HG02798 (cell line): ENCODE data around the gene RNLS.

Source experiments
- ATAC-seq: cut with Tn5 transposase; IDR thresholded peaks from one replicate; pipeline ENCODE4 v1.9.1; 2021; ENCODE audit warnings: mild to moderate bottlenecking; ENCODE audit not compliant: unreplicated experiment, poor library complexity

The RNLS gene

DNA sequence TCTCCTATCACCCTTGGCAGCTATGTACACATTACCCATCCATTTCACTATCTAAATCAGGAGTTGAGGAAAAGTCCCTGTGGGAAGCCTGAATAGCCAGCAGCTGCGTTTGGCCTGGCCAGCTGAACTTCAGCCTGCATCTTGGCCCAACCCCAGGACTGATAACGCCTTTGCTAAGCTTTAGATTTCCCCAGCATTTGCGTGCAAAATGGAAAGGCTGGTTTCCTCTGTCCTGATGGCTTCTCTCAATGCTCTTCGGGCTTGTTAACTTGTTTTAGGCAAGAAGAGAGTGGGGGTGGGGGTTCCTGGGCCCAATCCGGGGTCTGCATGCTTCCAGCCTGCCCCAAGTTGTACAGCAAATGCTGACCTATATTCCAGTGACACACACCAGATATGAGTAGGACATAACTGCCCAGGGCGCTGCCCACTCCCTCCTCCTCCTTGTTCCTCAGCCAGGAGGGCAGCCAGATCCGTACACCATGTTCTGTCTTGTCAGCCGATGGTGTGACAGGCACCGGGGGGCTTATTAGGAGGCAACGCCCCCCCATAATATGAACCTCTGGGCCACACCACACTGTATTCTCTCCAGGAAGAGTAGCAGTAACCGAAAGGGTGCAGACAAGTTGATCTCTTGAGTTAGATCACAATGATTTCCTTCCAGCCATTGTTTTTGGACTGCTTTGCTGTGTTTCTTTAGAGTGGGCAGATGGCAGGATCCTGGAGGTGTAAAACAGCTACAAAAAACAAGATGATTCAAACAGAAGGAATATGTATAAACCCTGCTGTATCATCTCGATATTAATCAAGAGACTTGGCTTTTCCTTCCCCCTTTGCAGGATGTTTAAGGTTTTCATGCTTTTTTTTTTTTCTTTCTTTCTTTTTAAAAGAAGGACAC, 339.0 kb downstream of the RNLS start:
- ATAC-seq = no peak

DNA sequence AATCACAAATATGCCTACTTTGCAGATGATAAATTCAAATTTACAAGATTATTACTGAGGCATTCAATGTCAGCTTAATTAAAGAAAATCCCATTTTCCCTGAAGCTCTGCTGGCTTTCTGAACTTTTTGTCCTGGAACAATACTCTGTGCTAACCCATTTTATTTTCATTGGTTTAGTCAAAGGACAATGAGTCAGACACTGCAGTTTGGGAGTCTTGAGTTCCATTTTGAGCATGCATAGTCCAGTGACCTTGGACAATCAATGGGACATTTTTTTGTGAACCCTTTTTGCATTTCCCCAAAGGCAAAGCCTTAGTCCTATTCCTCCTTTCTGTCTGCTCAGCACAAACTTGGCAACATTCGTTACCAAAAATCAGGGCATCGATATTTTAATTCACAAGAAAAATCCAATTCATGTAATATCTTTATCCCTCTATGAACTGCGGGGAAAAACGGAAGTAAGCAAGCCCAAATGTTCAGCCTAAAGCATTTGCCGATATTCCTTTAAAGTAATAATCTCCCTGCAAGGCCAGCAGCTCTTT, 339.8 kb downstream of the RNLS start:
- ATAC-seq = no peak

DNA sequence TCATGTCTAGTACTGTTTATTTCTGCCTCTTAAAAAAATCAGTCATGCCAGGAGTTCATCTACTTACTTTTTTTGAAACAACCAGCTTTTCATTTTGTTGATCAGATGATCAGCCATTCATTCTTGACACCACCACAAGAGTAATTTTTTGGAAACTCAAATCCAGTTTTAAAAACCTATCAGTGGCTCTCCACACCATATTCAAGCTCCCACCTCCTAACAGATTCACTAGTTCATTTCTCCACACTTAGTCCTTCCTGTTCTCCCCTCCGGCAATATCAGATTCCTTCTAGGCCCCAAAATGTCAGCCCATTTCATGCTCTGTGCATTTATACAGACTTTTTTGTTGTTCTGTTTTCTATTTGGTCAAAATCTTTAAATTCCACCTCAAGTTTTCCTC, 341.6 kb downstream of the RNLS start:
- no peak for ATAC-seq

DNA sequence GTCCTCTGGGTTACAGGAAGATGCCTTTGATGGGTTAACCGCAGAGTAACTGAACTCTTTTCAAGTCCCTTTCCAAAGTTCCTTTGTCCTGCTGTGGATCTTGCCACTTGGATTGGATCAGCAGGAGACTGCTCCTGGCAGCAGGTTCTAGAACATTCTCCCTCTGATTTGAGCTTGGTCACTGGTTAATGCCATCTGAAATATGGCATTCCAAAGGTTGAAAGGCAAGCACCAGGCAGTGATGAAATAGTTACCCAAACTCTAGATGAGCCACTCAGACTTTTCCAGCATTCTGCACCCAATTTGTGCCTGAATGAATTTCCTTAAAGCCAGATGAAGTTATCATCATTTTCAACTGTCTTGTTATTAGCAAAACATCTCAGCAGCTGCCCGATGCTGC, 343.9 kb downstream of the RNLS start:
- no peak for ATAC-seq

DNA sequence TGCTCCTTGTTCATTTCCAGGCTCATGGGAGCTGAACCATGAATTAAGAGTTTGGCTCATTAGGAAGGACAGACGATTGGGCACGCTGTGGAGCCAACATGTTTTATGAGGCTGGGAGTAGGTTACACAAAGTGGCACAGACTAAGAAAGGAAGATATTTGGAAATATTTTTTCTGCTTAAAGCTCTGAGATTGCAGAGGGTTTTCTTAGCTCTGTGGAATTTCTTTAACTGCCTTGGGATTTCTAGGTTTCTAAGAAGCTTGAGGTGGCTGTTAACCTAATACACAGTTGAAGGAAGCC, 344.6 kb downstream of the RNLS start:
- no peak for ATAC-seq

DNA sequence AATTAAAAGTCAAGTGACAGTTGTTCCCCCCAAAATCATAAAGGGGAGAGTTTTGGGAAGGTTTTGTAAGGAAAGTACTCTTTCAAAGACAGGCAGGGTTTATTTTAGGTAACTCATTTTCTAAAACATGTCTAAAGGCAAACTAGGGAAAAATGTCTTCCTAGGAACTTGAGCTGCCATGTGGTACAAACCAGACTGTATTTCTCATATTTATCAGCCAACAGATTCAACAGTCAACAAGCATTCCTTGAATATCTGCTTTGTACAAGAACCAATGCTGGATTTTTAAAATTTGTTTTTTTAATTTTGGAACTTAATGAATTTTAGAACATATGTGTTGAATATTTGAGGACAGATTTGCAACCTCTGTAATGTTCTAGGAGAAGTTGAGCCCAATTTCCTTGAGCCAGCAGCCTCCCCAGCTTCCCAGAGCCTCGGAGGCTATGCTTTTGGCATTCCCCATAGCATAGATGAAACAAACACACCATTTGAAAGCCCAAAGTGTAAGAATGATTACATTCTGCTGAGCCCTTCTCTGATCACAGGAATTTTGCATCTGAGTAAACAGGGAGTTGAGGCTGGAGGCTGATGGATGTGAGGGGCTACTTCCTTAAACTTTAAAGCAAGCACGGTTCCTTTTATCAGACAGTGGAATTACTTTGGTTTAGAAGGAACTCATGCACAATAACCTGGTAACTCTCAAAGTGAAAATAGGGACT, 345.1 kb downstream of the RNLS start:
- no peak for ATAC-seq

DNA sequence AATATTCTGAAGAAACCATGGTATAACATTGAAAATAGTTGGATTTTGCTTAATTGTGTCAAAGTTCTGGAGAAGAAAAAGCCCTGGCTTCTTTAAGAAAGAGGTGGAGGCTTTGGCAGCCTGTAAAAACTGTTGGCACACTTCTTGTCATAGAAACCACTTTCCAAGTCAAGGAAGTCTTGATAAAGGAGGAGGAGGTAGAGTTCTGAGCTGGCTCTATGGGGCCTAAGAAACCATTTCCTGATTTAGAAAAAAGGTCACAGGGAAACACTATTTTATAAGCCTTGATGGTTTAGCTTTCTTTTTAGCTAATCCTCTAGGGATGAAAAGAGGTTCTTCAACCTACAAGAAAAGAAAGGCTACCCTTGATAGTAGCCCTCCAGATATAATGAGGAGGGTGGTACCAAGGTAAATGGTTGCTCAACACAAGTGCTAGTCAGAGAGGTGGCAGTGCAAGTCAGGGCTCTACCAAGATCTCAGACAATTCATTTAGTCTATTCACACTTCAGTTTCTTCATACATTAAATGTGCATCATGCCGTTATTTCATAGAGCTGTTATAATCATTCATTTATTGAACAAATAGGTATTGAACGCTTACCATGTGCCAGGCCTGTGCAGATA, 346.9 kb downstream of the RNLS start:
- no peak for ATAC-seq

DNA sequence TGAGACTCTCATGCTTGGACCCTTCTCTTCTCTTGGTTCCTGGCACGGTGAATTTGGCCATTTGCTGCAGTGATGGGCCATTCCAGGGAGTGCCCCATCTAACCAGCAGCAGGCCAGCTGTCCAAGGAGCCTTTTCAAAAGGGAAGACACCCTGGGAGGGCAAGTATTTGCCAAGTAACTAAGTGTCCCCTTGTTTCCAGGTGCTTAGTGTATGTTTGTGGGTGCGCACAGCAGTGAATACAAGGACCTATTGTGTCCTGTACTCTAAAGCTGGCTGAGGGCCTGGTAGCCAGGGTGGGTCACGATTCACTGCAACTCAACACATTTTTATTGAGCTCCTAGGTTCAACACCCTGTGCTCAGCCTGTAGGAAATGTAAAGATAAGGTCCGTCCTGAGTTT, 348.8 kb downstream of the RNLS start:
- no peak for ATAC-seq

DNA sequence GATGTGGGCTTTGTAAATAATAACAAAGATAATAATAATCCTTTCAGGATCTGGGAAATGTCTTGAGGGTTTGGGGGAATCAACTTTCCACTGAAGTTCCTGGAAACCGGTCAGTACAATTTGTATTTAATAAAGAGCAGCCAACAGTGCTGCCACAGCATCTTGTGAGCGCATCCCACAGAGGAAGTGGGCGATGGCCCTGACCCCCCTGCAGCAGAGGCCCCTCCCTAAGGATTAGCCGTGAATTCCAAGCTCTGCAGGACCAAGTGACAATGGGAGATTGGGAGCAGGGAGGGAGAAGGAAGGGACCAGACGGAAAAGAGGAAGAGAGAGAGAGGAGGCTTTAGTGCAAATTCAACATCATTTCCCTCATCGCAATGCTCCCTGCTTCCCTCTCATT, 349.2 kb downstream of the RNLS start:
- ATAC-seq = no peak

DNA sequence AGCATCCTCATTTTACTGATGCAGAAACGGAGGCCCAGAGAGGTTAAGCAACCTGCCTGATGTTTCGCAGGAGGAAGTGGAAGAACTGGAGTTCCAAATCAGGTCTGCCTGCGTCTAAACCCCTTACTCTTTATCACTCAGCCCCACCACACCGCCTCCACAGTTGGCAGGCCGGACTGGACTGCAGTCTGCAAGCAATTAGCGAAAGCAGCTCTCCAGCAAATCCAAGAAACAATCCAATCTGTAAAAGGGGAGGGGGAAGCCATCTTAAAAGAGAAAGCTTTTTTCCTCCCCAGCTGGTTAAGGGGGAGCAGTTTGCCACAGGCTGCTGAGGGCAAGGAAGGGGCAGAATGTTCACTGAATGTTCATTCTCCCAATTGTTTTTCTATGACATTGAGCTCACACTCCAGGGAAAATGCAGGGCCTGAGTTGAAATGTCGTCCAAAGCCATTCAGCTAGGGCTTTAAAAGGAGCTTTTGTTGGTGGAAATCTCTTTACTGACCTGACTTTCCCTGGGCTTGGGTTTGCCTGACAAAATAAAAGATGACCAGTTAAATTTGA, 350.1 kb downstream of the RNLS start:
- ATAC-seq = no peak

DNA sequence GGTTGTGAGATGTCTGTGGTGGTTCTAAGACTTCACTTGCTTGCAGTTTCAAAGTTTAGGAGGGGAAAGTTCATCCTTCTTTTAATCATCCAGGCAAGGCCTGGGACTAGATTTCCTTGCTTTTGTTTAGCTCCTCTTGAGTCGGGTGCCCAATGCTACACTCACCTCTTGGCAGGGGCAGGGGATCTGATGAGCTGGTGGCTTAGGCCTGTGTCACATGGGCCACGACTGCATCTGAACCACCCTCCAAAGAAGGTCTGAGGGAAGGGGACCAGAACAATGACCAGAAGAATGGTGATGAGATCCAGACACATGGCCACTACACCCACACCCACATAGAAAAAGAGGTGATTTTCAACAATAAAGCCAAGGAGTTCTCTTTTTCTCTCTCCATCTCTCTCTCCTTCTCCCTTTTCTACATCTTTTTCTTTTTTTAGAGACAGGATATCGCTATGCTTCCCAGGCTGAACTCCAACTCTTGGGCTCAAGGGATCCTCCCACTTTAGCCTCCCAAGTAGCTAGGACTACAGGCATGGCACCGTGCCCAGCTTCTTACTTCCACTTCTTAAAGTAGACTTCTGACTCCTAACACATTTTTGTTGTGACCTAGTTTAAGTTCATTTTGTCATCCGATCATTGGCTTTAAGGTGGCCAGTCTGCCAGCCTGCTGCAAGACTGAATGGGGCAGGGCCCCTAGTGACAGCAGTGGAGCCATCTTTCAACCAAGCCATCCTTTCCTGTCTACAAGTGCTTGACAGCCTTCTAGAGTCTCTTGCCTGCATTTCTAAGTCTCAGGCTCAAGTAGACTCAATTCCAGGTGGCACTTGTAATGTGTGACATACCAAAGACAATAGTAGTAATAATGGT, 350.9 kb downstream of the RNLS start:
- no peak for ATAC-seq

DNA sequence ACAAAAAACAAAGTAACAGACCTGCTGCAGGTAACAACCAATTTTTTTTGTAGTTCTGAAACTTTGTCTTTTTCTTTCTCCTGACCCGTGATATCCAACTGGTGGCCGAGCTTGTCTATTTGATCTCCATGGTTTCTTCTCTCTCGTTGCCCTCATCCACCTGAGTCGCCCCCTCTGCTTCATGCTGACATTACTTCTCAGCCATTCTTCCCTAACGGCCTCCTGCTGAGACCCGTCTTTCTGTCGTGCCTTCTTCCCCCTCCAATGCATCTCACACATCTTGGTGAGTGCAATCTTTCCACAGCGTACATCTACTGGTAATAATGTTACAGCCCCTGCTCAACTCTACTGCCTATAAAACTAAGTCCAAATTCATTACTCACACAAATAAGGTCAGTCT, 352.9 kb downstream of the RNLS start:
- no peak for ATAC-seq

DNA sequence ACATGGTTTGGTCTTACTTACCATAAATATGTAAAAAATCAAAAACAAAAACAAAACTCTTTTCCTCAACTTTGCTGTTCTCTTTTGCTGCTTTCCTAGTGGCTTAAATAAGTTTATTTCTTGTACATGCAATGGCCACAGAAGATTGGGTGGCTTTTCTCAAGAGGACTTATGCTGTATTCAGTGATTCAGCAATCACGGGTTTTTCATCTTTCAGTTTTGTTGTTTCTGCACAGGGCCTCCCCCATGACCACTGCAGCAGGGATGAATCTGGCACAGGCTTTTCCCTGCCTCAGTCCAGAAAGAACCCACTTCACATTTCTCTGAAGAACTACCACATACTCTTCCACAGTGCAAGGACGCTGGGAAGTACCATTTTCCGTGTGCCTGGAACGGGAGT, 355.0 kb downstream of the RNLS start:
- no peak for ATAC-seq

DNA sequence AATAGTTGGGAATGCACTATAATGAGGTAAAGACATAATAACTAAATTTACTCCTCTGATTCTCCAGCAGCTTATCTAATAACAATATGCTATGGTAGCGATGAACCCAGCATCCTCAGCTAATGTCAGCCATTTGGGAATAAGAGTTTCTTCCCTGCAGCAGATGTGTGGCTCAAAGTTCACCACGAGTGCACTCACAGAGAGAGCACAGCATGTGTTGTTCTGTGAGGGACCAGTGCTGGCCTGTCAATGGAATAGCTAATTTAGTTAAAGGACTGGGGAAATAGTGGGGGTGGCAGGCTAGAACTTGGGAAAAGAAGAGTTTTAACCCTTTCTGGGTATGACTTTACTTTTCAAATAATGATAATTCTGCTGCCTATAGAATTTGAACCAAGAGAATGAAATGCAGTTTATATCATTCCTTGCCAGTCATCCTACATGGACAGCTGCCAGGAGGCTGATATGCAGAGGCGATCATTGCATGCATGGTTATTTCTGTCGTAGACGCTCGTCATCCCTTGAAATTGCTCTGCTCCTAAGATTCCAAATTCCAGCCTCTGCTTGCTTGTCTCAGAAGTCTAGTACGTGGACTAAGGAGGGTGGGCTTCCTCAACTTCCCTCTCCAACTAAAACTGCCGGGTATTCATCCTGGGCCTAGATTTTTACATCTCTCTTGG, 355.6 kb downstream of the RNLS start:
- no peak for ATAC-seq

DNA sequence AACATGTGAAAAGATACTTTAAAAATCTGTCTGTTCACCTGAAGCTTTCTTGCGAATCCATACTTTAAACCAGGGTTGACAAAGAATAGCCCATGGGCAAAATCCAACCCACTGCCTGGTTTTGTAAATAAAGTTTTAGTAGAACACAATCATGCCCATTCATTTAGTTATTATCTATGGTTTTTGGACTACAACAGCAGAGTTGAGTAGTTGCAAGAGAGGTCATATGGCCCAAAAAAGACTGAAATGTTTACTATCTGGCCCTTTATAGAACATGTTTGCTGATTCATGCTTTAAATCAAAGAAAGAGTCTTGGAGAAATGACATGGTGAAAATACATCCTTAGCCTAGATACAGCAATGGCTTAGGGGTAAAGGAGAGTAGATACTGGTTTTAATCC, 356.2 kb downstream of the RNLS start:
- ATAC-seq = no peak

DNA sequence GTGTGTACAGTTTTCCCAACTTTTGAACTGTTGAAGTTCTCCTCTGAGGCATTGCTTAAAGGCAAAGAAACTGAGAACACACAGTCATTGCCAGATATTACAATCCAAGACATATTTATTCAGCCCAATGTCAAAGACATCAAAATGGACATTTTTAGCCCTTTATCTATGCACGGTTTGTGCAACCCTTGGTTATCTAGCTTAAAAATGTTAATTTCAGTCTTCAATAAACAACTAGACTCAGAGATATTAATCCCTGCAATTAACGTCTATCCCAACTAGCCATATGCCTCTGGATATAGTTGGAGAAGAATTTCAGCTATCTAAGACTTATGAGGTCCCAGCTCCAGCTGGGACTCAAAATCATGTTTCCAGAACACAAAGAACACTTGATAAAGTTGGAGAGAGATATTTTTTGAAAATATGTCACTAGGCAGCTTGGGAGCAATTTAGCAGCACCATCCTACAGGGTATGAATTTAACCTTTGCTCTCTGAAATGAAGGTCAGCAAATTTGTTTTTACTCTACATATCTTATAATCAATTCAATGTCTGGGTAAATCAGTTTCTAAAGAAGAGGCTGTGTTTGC, 357.0 kb downstream of the RNLS start:
- no peak for ATAC-seq
